Stimulated activated naive CD8-positive, alpha-beta T cell treated with anti-CD3 and anti-CD28 coated beads, Interleukin-15, Interleukin-2, amounts not matched to agents 100 U/mL and 50 U/mL, for 24 hours (primary cell): ENCODE results near the gene MPP1.
A peak's percentile ranks its signal among the peaks of the same experiment; 100 is the strongest.

Experiments
- ATAC-seq: fragments of 150-1000 bp; cut with Tn5 transposase; one replicate; pipeline ENCODE4 v1.10.0; 2021
- DNase-seq: peaks from one replicate; pipeline ENCODE4 v3.0.0; 2021

The MPP1 gene

GRCh38 chrX:154775419-154776349, 29.6 kb downstream of the MPP1 start:
- ATAC-seq (peak; percentile 79), DNase-seq (peak; percentile 22)

- ATAC-seq, result no peak
- no peak for DNase-seq
Measured at GRCh38 chrX:154774622-154775021, 30.7 kb downstream of the MPP1 start.

- ATAC-seq (peak; percentile 93), DNase-seq (peak; percentile 95)
Measured at GRCh38 chrX:154762537-154763296, 42.6 kb downstream of the MPP1 start, which contains the start of gene DKC1. TSS of gene DKC1 (plus strand) at chrX:154762864. CDS start at chrX:154762966, 102 bp downstream.

- ATAC-seq, result no peak
Measured at GRCh38 chrX:154761977-154762536, 43.2 kb downstream of the MPP1 start.

GRCh38 chrX:154758696-154759095, 46.6 kb downstream of the MPP1 start:
- DNase-seq (no peak), ATAC-seq (no peak)

More at GRCh38 chrX:154761977-154762536, 43.2 kb downstream of the MPP1 start:
- no peak for DNase-seq

- no peak for DNase-seq
Measured at GRCh38 chrX:154751669-154752271, 53.5 kb downstream of the MPP1 start.

GRCh38 chrX:154751203-154751668, 54.0 kb downstream of the MPP1 start:
- ATAC-seq, result no peak
- DNase-seq, result no peak

More at GRCh38 chrX:154751669-154752271, 53.5 kb downstream of the MPP1 start:
- no peak for ATAC-seq

GRCh38 chrX:154750301-154751202, 54.7 kb downstream of the MPP1 start, which contains the start of gene GAB3:
TSS of gene GAB3 (minus strand) at chrX:154751077. CDS start at chrX:154751025, 52 bp downstream.
- peak; percentile 66 for ATAC-seq

GRCh38 chrX:154749856-154750255, 55.4 kb downstream of the MPP1 start:
- ATAC-seq (no peak), DNase-seq (no peak)

More at GRCh38 chrX:154750301-154751202, 54.7 kb downstream of the MPP1 start, which contains the start of gene GAB3:
- peak; percentile 51 for DNase-seq

- ATAC-seq (peak; percentile 68), DNase-seq (no peak)
Measured at GRCh38 chrX:154748712-154749339, 56.5 kb downstream of the MPP1 start.

GRCh38 chrX:154742613-154743012, 62.7 kb downstream of the MPP1 start:
- no peak for ATAC-seq

GRCh38 chrX:154739952-154740465, 65.3 kb downstream of the MPP1 start:
- ATAC-seq (no peak), DNase-seq (no peak)

More at GRCh38 chrX:154742613-154743012, 62.7 kb downstream of the MPP1 start:
- DNase-seq, result no peak

GRCh38 chrX:154738011-154738738, 67.1 kb downstream of the MPP1 start:
- peak; percentile 57 for ATAC-seq
- DNase-seq, result no peak

- DNase-seq (no peak), ATAC-seq (no peak)
Measured at GRCh38 chrX:154737136-154737535, 68.1 kb downstream of the MPP1 start.

GRCh38 chrX:154735695-154736393, 69.4 kb downstream of the MPP1 start:
- ATAC-seq (no peak), DNase-seq (no peak)

- ATAC-seq, result peak; percentile 38
- peak; percentile 18 for DNase-seq
Measured at GRCh38 chrX:154734061-154734781, 71.1 kb downstream of the MPP1 start.

GRCh38 chrX:154733066-154733425, 72.2 kb downstream of the MPP1 start:
- ATAC-seq, result peak; percentile 26
- no peak for DNase-seq
